ENCODE measurements around the gene KCNAB1. TPM values are rescaled to one million over a fixed set of nuclear protein-coding genes. Genes with fewer than 3 reads are reported as not detected.

Gene KCNAB1
- total RNA-seq, 1 donor from 2014 or later = not detected

DNA sequence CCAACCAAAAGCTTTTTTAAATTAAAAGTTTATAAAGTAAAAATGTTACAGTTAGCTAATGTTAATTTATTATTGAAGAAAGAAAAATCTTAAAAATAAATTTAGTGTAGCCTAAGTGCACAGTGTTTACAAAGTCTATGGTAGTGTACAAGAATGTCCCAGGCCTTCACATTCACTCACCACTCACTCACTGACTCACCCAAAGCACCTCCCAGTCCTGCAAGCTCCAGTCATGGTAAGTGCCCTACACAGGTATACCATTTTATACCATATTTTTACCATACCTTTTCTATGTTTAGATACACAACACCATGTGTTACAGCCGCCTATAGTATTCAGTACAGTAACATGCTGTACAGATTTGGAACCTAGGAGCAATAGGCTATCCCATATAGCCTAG, 405.4 kb downstream of the KCNAB1 start:
- peaks cover 2% of the 10 kb centered on the region for H3K36me3 Mint-ChIP-seq (ENCODE audit: low read depth)
- H3K4me3 Mint-ChIP-seq = no peak overlapping the region
- H3K9me3 Mint-ChIP-seq = no peaks in the 10 kb centered on the region
- ATAC-seq (ENCODE audit: low read depth) = no peak
- no peak overlapping the region for H3K27ac Mint-ChIP-seq
- CTCF ChIA-PET = interaction anchor here (1.6 kb wide), 2 partner anchors 16 to 375 kb away, joined by 4 to 7 read pairs; no protein-coding TSS in a partner anchor
- intact Hi-C loops (cut with micrococcal nuclease) = no loop called here
- POLR2A ChIA-PET = interaction anchor here (0.6 kb wide), 1 partner anchor 564 kb away, joined by 3 read pairs; no protein-coding TSS in a partner anchor
- H3K27me3 Mint-ChIP-seq = no peaks in the 10 kb centered on the region
- no peak for DNase-seq
- H3K4me1 Mint-ChIP-seq = peaks cover 9% of the 10 kb centered on the region
- TF ChIP-seq, protein P1, sequence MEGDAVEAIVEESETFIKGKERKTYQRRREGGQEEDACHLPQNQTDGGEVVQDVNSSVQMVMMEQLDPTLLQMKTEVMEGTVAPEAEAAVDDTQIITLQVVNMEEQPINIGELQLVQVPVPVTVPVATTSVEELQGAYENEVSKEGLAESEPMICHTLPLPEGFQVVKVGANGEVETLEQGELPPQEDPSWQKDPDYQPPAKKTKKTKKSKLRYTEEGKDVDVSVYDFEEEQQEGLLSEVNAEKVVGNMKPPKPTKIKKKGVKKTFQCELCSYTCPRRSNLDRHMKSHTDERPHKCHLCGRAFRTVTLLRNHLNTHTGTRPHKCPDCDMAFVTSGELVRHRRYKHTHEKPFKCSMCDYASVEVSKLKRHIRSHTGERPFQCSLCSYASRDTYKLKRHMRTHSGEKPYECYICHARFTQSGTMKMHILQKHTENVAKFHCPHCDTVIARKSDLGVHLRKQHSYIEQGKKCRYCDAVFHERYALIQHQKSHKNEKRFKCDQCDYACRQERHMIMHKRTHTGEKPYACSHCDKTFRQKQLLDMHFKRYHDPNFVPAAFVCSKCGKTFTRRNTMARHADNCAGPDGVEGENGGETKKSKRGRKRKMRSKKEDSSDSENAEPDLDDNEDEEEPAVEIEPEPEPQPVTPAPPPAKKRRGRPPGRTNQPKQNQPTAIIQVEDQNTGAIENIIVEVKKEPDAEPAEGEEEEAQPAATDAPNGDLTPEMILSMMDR (IDR thresholded peaks at IDR 0.05) = no peak

DNA sequence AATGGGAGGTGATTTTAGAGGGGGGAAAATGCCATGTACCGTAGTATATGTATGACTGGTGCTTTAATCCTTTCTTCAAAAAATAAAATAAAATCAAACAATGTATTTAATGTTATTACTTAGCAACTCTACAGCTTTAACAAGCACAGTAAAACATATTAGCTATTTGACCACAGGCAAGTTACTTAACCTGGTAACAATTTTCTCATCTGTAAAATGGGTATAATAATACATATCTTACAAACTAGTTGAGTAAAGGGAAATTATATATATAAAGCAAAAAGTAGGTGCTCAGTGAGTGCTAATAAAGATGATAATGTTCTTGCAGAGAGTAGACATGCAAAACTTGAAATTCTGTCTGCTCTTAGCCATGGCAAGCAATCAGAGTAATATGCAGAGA, 406.7 kb downstream of the KCNAB1 start:
- Mint-ChIP-seq H3K4me3 (no peak overlapping the region), H3K36me3 (ENCODE audit: low read depth) (peaks cover 2% of the 10 kb centered on the region), H3K4me1 (peaks cover 9% of the 10 kb centered on the region), H3K27ac (no peak overlapping the region), H3K27me3 (no peaks in the 10 kb centered on the region), H3K9me3 (no peaks in the 10 kb centered on the region)
- ATAC-seq (ENCODE audit: low read depth) (no peak), DNase-seq (no peak)
- intact Hi-C loops (cut with micrococcal nuclease) = no loop called here
- POLR2A ChIA-PET = no interaction called here
- CTCF ChIA-PET = no interaction called here
- TF ChIP-seq, protein P1 (IDR thresholded peaks at IDR 0.05) = no peak

DNA sequence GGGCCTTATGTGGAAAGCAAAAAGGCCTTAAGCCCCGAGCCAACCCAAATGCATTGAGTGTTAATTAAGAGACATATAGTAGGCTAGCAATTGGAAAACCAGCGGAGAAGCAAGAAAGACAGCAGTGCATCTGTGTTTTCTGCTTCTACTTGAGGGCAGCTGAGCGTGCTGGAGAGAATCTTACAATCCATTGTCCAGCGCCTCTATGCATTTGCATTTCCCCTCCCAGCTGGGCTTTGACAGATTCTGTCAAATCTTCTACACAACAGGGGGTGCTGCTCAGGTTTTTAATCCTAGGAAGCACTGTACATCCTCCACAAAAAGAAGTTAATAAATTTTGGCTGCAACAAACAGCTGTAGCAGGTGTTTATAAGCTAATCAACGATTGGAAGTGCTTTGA, 410.6 kb downstream of the KCNAB1 start:
- no peaks in the 10 kb centered on the region for H3K4me1 Mint-ChIP-seq
- ATAC-seq (ENCODE audit: low read depth) (no peak), DNase-seq (no peak)
- intact Hi-C loops (cut with micrococcal nuclease) = no loop called here
- no peaks in the 10 kb centered on the region for H3K9me3 Mint-ChIP-seq
- ChIA-PET POLR2A (no interaction called here), CTCF (no interaction called here)
- H3K27me3 Mint-ChIP-seq = no peaks in the 10 kb centered on the region
- peaks cover 5% of the 10 kb centered on the region for H3K36me3 Mint-ChIP-seq (ENCODE audit: low read depth)
- H3K27ac Mint-ChIP-seq = no peak overlapping the region
- TF ChIP-seq, protein P1 (IDR thresholded peaks at IDR 0.05) = no peak
- no peak overlapping the region for H3K4me3 Mint-ChIP-seq

DNA sequence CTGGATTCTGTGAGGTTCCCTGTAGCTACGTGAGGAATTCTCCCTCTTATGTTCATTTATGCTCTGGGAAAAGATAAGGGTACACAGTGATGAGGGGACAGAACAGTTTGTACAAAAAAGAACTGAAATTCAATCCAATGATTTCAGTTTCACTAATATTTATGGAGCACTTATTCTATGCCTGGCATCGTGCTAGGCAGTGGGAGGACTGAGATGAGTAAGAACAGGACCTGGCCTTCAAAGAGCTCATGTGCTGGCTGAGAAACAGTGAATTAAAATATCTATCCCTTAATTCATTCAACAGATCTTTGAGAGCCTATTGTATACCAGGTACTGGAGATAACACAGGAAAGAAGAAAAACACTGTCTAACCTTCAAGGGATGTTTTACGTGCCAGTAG, 412.4 kb downstream of the KCNAB1 start:
- Mint-ChIP-seq H3K27me3 (no peaks in the 10 kb centered on the region), H3K27ac (no peak overlapping the region), H3K4me3 (no peak overlapping the region), H3K4me1 (no peaks in the 10 kb centered on the region), H3K36me3 (ENCODE audit: low read depth) (peaks cover 8% of the 10 kb centered on the region), H3K9me3 (no peaks in the 10 kb centered on the region)
- intact Hi-C loops (cut with micrococcal nuclease) = no loop called here
- DNase-seq (no peak), ATAC-seq (ENCODE audit: low read depth) (no peak)
- ChIA-PET POLR2A (no interaction called here), CTCF (no interaction called here)
- TF ChIP-seq, protein P1 (IDR thresholded peaks at IDR 0.05) = no peak

DNA sequence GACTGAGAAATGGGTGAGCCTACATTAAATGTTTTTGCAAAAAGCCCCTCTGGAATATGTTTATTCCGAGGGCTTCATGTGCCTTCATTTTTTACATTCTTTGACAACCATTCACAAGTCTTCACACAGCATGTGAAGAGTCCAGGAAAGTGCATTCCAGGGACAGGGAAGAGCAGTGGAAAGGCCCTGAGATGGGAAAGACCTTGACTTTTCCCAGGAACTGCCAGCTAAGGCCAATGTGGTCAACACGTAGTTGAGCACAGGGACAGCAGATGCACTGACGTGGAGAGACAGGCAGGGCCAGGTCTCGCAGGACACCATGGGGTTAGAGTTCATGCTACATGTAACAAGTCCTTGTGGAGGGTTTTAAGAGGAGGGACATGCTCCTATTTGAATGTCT, 412.8 kb downstream of the KCNAB1 start:
- H3K27ac Mint-ChIP-seq = no peak overlapping the region
- H3K4me1 Mint-ChIP-seq = no peaks in the 10 kb centered on the region
- H3K9me3 Mint-ChIP-seq = no peaks in the 10 kb centered on the region
- TF ChIP-seq, protein P1 (IDR thresholded peaks at IDR 0.05) = no peak
- H3K36me3 Mint-ChIP-seq (ENCODE audit: low read depth) = peaks cover 13% of the 10 kb centered on the region
- ATAC-seq (ENCODE audit: low read depth) (no peak), DNase-seq (no peak)
- CTCF ChIA-PET = no interaction called here
- POLR2A ChIA-PET = no interaction called here
- intact Hi-C loops (cut with micrococcal nuclease) = no loop called here
- H3K27me3 Mint-ChIP-seq = no peaks in the 10 kb centered on the region
- no peak overlapping the region for H3K4me3 Mint-ChIP-seq

Data from activated B cell treated with CpG ODN at 0.5 μM for 24 hours (primary cell).